Astrocyte of the cerebellum (primary cell): ENCODE results near the gene HSD17B7.
"Not testable (repeated sequence)": the region's sequence is repeated elsewhere in the genome, so short reads cannot be mapped to it uniquely, and the experiment has no call there.

ENCODE experiments used
- DNase-seq: peaks from one replicate; pipeline ENCODE4 v3.0.0-alpha.2; 2011; ENCODE audit warnings: low read depth
- H3K4me3 ChIP-seq: 2 replicates; pipeline ENCODE4 v1.5.1; 2011; ENCODE audit warnings: mild to moderate bottlenecking, low read depth, low read length, moderate library complexity
- in situ Hi-C: cut with HindIII; loops from 2 replicates; pipeline ENCODE4 v1.10.0; 2017; ENCODE audit warnings: low sequenced_read_pairs
- TF ChIP-seq, protein P1 (sequence below): IDR thresholded peaks from 2 replicates; pipeline ENCODE4 v1.5.1; 2012; ENCODE audit warnings: low read length, low read depth, moderate library complexity, mild to moderate bottlenecking; ENCODE audit errors: missing control alignments

Gene HSD17B7, protein sequence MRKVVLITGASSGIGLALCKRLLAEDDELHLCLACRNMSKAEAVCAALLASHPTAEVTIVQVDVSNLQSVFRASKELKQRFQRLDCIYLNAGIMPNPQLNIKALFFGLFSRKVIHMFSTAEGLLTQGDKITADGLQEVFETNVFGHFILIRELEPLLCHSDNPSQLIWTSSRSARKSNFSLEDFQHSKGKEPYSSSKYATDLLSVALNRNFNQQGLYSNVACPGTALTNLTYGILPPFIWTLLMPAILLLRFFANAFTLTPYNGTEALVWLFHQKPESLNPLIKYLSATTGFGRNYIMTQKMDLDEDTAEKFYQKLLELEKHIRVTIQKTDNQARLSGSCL

DNA sequence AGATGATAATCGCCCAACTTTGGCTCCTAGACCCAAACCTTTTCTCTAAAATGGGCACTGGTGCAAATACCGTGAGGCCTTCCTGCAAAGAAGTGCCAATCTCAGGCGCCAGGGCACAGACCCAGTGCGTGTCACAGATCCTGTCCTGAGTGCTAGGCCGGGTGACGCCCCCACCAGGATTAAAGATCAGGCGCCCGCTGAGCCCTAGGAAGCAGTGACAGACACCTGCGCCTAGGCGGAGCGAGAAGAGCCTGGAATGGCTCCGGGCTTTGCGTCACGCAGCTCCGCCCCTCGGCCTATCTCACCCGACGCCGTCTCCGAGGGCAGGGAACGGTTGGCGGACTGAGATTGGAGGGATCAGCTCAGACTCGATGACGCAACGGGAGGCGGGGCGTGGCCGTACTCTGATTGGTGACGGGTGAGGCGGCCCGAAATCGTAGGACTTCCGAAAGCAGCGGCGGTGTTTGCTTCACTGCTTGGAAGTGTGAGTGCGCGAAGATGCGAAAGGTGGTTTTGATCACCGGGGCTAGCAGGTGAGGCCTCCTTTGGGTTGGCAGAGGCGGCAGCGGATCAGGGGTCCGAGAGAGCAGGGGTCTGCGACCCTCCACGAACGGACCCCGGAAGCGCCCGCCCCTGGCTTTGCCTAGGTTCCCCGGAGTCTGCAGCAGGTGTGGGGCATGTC is at the start of gene HSD17B7:
Gene HSD17B7 (plus strand): TSS at position 400 of the 682 bp plus-strand sequence. CDS start 99 bp downstream, at position 499.
- peak within 1 kb of the TSS; percentile 42 for H3K4me3 ChIP-seq
- DNase-seq, in situ Hi-C loops: not testable (repeated sequence)

DNA sequence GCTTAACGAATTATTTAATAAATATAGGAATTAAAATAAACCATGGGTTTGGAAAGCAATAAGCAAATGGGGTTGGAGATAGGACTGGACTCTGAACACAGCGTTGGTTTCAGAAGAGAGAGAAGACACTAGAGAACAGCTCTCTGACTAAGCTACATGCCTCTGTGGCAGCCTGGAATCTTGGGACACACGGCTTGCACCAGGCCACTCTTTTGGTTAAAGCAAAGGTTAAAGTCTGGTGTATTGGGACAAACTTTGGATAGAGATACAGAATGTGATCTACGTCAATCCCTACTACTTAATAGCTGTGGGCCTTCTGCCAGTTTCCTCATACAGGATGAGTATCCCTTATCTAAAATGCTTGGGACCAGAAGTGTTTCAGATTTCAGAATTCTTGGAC is 49.7 kb upstream of the HSD17B7 start:
- in situ Hi-C loops, result no loop called here
- DNase-seq, result no peak
- no peak overlapping the region for H3K4me3 ChIP-seq
- TF ChIP-seq, protein P1, sequence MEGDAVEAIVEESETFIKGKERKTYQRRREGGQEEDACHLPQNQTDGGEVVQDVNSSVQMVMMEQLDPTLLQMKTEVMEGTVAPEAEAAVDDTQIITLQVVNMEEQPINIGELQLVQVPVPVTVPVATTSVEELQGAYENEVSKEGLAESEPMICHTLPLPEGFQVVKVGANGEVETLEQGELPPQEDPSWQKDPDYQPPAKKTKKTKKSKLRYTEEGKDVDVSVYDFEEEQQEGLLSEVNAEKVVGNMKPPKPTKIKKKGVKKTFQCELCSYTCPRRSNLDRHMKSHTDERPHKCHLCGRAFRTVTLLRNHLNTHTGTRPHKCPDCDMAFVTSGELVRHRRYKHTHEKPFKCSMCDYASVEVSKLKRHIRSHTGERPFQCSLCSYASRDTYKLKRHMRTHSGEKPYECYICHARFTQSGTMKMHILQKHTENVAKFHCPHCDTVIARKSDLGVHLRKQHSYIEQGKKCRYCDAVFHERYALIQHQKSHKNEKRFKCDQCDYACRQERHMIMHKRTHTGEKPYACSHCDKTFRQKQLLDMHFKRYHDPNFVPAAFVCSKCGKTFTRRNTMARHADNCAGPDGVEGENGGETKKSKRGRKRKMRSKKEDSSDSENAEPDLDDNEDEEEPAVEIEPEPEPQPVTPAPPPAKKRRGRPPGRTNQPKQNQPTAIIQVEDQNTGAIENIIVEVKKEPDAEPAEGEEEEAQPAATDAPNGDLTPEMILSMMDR, result no peak

DNA sequence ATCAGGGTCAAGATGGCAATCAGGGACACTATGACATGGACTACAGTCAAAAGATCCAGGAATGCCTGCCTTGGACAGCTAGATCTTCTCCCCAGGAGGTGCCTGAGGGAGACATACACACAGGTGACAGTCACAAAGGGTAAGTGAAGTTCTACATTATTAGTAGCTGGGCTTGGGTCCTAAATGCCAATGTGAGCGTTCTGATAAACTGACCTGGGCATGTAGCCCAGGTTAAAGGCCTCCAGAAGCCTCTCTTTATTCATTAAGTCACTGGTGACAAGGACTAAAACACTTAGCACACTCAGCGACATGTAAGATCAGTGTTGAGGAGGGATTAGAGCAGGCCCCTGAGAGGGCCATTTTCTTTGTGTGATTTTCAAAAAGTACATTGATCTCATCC is 48.9 kb upstream of the HSD17B7 start:
- H3K4me3 ChIP-seq, result no peak overlapping the region
- TF ChIP-seq, protein P1, result no peak
- DNase-seq, result no peak
- in situ Hi-C loops, result no loop called here

DNA sequence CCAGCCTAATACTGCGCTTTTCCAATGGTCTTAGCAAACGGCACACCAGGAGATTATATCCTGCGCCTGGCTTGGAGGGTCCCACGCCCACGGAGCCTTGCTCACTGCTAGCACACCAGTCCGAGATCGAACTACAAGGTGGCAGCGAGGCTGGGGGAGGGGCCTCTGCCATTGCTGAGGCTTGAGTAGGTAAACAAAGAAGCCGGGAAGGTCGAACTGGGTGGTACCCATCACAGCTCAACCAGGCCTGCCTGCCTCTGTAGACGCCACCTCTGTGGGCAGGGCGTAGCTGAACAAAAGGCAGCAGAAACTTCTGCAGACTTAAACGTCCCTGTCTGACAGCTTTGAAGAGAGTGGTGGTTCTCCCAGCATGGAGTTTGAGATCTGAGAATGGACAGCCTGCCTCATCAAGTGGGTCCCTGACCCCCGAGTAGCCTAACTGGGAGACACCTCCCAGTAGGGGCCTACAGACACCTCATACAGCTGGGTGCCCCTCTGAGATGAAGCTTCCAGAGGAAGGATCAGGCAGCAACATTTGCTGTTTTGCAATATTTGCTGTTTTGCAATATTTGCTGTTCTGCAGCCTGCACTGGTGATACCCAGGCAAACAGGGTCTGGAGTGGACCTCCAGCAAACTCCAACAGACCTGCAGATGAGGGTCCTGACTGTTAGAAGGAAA is 44.1 kb upstream of the HSD17B7 start:
- H3K4me3 ChIP-seq, DNase-seq, in situ Hi-C loops: not testable (repeated sequence)

DNA sequence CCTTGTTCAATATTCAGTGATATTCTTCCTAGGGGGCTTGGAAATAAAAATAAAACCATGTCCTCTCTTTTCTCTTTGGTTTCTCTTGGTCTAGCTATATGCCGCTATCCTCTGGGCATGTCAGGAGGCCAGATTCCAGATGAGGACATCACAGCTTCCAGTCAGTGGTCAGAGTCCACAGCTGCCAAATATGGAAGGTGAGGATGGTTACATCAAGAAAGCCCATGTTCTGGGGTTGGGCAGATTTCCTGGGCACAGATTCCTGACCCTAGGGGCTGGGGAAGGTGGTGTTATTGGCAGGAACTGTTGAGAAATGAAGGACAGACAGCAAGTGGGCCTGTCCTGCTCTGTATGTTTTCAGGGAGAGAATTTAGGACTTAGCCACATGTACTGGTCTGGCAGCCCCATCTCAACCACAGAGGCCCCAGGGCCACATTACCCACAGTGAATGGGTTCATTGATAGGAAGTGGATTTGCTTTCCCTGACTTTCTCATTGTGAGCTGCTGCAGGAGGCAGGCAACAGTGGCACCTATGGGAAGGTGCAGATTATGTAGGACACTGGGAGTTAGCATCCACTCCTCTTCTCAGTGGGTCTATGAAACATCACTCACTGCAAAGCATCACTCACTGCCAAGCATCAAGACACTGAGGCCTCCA is 37.4 kb upstream of the HSD17B7 start:
- TF ChIP-seq, protein P1, result no peak
- no peak for DNase-seq
- no peak overlapping the region for H3K4me3 ChIP-seq
- in situ Hi-C loops, result no loop called here

DNA sequence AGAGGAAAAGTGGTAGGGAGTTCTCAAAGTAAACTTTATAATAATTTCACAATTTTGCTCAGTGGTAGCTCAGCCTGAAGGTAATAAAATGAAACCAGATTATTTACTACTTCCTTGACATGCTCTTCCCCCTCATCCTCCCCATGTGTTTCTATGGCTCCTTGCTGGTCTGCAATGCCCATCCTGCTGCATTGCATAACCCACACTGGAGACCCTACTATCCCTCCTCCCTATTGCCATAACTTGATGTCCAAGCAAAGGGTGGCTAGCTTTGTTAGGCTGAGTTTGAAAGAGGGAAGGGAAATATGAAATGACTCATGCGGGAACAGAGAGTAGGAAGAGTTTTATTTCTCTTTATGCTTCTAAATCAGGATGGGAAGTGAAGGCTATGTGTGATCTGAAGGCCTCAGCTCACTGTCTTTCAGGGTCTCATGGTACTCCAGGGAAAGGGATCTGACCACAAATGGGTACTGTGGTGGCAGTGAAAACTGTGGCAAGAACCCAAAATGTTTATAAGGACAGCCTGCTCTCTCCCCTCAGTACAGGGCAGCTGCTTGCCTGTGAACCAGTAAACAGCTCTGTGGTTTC is 36.4 kb upstream of the HSD17B7 start:
- DNase-seq, result no peak
- TF ChIP-seq, protein P1, result no peak
- in situ Hi-C loops, result no loop called here
- H3K4me3 ChIP-seq, result no peak overlapping the region

DNA sequence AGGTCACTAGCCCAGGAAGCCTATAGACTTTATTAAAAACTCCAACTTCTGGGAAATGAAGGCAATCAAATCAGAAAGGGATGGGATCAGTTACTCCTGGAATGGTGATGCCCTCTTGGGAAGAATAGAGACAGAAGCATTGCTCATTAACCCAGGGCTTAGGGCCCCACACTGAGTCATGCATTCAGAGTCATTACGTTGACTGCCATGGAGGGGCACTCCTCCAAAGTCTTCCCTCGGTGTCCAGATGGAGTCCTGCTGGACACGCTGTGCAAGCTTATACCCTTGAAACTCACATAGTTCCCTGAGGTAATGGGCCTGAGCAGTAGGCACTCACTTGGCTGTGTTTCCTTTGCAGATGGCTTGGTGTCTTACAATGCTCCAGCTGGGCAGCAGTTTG is 35.2 kb upstream of the HSD17B7 start:
- no peak for DNase-seq
- in situ Hi-C loops, result no loop called here
- TF ChIP-seq, protein P1, result no peak
- H3K4me3 ChIP-seq, result no peak overlapping the region
